Measurements from ENCODE around the gene SLX4.

GRCh38 chr16:3580686-3581085, 30.7 kb downstream of the SLX4 start:
- TF ChIP-seq, protein P1, sequence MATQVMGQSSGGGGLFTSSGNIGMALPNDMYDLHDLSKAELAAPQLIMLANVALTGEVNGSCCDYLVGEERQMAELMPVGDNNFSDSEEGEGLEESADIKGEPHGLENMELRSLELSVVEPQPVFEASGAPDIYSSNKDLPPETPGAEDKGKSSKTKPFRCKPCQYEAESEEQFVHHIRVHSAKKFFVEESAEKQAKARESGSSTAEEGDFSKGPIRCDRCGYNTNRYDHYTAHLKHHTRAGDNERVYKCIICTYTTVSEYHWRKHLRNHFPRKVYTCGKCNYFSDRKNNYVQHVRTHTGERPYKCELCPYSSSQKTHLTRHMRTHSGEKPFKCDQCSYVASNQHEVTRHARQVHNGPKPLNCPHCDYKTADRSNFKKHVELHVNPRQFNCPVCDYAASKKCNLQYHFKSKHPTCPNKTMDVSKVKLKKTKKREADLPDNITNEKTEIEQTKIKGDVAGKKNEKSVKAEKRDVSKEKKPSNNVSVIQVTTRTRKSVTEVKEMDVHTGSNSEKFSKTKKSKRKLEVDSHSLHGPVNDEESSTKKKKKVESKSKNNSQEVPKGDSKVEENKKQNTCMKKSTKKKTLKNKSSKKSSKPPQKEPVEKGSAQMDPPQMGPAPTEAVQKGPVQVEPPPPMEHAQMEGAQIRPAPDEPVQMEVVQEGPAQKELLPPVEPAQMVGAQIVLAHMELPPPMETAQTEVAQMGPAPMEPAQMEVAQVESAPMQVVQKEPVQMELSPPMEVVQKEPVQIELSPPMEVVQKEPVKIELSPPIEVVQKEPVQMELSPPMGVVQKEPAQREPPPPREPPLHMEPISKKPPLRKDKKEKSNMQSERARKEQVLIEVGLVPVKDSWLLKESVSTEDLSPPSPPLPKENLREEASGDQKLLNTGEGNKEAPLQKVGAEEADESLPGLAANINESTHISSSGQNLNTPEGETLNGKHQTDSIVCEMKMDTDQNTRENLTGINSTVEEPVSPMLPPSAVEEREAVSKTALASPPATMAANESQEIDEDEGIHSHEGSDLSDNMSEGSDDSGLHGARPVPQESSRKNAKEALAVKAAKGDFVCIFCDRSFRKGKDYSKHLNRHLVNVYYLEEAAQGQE (IDR thresholded peaks at IDR 0.05; ENCODE audit: insufficient read depth in 1 of 2, low read depth in 2 of 2, low read length in 1 of 2) = no peak
- TF ChIP-seq, protein P2, sequence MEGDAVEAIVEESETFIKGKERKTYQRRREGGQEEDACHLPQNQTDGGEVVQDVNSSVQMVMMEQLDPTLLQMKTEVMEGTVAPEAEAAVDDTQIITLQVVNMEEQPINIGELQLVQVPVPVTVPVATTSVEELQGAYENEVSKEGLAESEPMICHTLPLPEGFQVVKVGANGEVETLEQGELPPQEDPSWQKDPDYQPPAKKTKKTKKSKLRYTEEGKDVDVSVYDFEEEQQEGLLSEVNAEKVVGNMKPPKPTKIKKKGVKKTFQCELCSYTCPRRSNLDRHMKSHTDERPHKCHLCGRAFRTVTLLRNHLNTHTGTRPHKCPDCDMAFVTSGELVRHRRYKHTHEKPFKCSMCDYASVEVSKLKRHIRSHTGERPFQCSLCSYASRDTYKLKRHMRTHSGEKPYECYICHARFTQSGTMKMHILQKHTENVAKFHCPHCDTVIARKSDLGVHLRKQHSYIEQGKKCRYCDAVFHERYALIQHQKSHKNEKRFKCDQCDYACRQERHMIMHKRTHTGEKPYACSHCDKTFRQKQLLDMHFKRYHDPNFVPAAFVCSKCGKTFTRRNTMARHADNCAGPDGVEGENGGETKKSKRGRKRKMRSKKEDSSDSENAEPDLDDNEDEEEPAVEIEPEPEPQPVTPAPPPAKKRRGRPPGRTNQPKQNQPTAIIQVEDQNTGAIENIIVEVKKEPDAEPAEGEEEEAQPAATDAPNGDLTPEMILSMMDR (IDR thresholded peaks at IDR 0.05) = no peak
- TF ChIP-seq POLR2AphosphoS5 (IDR thresholded peaks at IDR 0.05; ENCODE audit: low read depth, low read length) = no peak
- no peak for TF ChIP-seq TCF7L2 (IDR thresholded peaks at IDR 0.05; ENCODE audit: low read depth, low read length)
- TF ChIP-seq SIN3A (IDR thresholded peaks at IDR 0.05; ENCODE audit: borderline replicate concordance, insufficient read depth, low read depth, low read length) = no peak
